HG03108 (cell line): ENCODE results near the gene PPT1.
"Not testable (repeated sequence)": the region's sequence is repeated elsewhere in the genome, so short reads cannot be mapped to it uniquely, and the experiment has no call there.

Experiments
- ATAC-seq: cut with Tn5 transposase; IDR thresholded peaks from one replicate; pipeline ENCODE4 v1.9.1; 2021; ENCODE audit warnings: moderate library complexity; ENCODE audit not compliant: unreplicated experiment

The PPT1 gene

DNA sequence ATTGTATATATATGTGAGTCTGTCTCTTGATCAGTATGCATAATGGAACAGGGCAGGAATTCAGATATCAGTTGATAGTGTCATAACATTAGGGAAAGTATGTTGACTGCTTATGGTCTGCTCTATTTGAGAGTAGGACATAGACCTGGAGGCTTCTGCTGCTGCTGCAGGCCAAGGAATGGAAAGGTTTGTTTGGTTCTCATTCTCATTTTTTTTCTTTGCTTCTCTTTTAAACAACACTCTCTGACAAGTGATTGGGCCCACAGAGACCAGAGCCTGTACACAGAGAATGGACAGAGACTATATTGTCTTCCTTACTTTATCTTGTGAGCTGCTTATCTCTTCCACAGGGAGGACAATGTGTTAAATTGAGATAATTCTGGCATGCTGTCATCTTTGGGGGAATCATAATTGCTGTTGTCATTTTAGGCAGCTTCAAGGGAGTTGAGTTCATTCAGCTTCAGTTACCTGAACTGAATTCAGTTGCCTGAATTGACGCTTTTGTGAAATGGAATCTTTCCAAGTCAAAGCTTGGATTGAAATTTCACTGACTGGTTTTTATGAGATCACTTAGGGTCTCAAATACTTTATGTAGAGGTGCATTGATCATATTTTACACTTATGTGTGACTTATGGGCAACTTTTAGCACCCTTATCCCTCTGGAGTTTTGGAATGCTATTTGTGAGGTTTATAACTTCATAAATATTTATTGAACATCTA, 39.6 kb downstream of the PPT1 start:
- no peak for ATAC-seq

DNA sequence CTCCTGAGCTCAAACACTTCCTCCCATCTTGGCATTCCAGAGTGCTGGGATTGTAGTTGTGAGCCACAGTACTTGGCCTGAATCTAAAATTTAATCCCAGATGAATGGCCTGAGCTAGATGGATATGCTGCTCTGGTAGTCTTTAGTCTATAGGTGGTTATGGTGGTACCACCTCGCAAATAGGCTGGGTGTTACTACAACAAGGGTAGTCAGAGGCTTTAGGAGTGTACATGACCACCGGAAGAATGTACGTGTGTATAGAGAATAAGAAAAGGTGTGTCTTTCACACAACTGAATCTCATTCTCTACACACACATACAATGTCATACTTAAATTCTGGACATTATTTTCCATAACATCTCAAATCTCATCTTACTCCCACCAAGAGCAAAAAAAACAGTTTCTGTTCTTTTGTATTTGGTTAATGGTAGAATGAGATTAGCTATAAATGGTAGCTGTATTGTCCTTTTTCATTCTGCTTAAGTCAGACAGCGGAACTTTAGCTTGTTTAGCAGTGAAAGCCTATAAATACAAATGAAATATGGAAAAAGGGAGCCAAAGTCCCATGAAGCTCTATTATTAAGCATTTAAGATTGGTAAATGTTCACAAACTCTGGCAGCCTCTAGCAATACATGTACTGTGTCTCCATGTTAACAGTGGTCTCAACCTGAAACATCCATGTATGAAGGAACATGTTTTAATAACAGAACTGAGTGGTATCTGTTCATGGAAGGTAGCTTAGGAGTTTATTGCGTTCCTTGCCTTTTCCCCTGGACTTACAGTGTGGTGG, 40.3 kb downstream of the PPT1 start:
- no peak for ATAC-seq

DNA sequence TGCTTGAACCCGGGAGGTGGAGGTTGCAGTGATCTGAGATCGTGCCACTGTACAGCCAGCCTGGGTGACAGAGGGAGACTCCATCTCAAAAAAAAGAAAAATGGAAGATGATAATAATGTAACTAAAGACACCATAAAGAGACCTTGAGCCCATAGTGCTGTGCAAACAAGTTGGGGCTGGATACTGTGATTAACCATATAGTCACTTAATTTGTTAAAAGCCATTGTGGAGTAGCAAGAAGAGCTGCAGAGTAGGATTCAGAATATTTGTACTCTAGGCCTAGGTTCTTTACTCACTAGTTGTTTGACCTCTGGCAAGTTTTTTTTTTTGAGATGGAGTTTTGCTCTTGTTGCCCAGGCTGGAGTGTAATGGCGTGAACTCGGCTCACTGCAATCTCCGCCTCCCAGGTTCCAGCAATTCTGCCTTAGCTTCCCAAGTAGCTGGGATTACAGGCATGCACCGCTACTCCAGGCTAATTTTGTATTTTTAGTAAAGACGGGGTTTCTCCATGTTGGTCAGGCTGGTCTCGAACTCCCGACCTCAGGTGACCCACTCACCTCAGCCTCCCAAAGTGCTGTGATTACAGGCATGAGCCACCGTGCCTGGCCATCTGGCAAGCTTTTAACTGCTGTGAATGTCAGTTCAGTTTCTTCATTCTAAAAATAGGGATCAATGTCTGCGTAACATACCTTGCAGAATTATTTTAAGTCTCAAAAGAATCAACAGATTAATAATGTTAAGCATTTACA, 43.7 kb downstream of the PPT1 start:
- no peak for ATAC-seq

DNA sequence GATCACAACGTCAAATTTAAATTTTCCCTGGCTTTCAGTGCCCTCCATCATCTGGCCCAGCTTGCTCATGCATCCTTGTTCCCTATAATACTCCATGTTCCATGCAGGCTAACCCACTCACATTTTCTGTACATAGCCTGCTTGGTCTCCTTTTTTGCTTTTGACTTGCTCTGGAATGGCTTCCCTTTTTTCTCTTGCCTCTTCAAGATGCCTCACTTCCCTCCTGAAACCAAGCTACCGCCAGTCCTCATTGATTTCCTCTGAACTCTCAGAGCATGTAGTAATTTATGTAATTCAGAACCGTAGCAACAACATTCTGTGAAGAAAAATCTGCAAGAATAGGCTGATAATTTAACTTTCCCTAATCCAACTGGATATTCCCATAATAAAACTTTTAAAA, 46.2 kb downstream of the PPT1 start:
- ATAC-seq, result no peak

DNA sequence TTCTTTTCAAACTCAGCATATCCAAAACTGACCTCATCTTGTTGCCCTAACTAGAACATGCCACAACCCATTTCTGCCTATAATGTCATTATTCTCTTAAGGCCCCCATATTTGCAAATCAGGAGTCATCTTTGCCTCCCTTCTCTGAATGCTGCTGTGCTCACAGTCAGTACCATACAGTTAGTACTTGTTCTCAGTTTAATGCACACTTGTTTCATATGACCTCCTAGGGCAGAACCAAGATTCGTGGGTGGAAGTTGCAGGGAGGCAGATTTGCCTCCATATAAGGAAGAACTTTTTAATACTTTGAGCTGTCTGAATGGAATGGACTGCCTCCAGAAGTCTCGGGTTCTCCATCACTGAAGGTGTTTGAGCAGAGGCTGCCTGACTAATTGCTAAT, 47.3 kb downstream of the PPT1 start:
- no peak for ATAC-seq

DNA sequence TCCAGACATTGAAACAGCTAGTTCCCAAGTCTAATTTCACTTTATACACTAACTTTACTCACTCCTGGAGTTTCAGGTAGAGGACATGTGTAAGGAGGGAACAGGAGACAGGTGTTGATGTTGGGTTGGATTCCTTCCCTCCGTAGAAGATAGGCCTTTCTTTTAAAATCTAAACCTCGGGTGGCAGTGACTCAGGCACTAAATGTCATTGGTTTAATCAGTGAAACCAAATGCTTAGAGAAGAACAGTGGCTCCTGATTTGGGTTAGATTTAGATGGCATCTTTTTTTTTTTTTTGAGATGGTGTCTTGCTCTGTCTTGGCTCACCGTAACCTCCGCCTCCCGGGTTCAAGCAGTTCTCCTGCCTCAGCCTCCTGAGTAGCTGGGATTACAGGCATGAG, 49.3 kb downstream of the PPT1 start:
- no peak for ATAC-seq

DNA sequence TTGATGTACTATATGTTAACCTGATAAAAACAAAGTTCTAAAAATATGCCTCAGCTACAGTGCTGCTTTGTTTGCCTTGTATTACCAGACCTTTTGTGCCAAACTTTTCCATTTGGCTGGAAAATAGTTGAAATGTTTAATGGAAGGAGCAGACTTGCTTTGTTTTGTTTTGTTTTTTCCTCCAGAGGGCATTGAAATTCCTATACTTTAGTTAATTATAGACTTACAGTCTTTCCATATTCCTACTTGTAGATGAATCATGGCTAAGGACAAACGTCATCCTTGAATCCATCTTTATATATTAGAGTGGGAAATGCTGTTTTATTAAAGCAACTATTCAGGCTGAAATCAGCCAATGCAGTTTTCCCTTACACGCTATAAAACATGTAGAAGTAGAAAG, 49.8 kb downstream of the PPT1 start:
- ATAC-seq, result no peak

DNA sequence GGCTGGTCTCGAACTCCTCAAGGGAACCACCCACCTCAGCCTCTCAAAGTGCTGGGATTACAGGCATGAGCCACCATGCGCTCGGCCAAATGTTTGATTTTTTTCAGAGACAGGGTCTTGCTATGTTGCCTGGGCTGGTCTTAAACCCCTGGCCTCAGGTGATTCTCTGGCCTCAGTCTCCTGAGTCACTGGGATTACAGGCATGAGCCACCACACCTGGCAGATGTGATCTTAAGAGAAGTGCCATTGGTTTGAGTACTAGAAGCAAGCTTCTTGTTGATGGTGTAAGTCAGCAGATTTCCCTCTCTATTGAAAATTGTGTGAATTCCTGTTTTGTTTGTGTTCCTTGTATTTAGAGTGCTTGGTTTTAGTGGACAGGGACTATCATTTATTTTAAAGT, 51.3 kb downstream of the PPT1 start:
- ATAC-seq, result no peak

DNA sequence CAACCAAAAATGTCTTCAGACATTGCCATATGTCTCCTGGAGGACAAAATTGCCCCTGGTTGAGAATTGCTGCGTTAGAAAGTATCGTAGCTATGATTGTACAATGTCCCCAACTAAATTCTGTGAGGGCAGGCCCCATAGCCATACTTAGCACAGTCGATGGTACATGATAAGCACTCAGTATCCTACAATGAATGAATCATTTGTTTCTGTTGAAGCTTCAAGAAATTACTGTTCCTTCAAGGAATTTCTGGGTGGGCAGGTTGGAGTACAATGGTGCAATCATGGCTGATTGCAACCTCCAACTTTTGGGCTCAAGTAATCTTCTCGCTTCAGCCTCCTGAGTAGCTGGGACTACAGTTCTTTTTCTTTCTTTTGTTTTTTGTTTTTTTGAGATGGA, 51.9 kb downstream of the PPT1 start:
- no peak for ATAC-seq

DNA sequence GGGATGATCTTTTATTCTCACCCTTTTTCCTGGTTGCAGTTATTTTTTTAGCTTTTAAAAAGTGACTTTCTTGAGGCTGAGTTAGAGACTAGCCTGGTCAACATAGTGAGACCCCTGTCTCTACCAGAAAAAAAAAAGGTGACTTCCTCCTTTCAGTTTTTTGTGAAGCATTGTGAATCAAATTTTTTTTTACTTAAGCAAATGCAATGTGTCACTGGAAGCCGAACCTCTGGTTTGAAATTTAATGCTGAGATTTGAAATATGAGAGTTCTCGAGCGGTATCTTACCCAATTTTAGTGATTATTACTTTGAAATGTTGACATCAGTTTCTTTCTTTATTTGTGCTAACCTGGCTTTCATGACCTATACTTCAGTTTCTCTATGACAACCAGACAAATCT, 52.9 kb downstream of the PPT1 start:
- ATAC-seq, result no peak

DNA sequence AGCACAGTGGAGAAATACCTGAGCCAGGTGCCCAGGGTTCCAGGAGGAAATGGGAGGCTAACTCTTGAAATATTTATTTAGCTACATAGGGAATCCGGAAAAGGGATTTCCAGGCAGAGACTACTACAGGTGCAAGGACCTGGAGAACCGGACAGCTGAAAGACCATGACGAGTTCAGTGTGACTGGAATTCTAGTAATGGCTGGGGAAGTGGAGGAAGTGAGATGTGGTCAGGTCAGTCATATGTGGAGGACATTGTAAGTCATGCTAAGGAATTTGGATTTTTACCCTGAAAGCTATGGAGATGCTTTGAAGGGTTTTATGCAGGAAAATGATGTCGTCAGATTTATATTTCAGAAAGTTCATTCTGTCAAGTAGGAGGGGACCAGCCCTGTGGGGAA, 54.7 kb downstream of the PPT1 start:
- ATAC-seq, result no peak

DNA sequence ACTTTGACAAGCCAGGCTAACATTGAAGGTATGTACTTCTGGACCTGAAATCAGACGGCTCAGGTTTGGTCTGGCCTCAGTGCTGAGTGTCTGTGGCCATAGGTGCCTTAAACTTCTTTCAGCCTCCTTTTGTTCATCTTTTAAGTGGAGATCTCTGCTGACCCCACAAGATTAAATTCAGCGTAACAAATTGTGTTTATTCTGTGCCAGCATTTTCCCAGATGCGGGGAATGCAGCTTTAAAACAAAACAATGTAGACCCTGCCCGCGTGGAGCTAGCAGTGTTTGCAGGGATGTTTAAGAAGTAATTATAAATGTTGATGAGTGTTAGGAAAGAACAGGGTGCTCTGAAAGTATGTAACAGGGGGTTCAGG, 55.6 kb downstream of the PPT1 start:
- no peak for ATAC-seq

DNA sequence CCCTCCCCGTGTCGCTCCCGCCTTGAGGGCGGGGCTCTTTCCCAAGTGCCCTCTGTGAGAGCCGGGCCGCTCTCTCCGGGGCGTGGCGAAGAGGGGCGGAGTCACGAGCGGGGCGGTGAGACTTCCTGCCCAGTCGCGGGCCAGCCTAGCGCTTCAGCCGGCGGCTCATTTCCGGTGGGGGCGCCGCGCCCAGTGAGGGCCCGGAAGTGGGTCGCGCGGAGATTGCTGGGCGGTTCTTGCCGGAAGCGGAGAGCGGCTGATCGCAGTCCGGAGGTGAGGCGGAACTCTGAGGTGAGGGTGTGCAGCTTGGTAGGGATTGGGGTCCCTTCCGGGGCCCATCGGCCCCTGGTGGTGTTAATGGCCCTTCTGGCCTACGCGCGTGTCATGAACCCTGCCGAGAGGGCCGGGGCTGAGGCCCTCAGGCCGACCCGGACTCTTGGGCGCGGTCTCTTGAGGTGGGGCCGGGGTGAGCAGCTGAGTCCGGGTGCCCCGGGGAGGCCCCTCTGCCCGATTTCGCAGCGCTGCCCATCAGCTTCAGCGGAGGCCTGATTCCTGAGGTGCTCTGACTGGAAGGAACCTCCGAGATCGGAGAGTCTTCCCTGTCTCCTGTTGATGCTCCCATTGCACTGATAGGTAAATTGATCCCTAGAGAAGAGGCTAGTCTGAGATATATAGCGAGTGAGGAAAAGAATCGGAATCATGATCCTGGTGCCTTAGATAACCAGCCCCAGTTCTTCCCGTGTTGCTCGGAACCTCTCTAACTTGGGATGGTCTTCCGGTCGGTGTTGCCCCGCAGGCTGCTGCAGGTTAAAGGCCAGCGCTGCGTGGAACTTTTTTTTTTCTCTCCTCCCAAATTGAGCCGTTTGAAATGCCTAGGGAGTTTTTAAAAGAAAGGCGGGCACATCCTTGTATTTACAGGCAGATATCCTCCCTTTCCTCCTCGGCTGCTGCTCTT, 56.3 kb downstream of the PPT1 start, which contains the start of gene CAP1:
Gene CAP1 (plus strand): TSS at position 219 of the 955 bp plus-strand sequence. CDS start 18,618 bp downstream, outside the sequence.
- ATAC-seq, result peak; percentile 77

DNA sequence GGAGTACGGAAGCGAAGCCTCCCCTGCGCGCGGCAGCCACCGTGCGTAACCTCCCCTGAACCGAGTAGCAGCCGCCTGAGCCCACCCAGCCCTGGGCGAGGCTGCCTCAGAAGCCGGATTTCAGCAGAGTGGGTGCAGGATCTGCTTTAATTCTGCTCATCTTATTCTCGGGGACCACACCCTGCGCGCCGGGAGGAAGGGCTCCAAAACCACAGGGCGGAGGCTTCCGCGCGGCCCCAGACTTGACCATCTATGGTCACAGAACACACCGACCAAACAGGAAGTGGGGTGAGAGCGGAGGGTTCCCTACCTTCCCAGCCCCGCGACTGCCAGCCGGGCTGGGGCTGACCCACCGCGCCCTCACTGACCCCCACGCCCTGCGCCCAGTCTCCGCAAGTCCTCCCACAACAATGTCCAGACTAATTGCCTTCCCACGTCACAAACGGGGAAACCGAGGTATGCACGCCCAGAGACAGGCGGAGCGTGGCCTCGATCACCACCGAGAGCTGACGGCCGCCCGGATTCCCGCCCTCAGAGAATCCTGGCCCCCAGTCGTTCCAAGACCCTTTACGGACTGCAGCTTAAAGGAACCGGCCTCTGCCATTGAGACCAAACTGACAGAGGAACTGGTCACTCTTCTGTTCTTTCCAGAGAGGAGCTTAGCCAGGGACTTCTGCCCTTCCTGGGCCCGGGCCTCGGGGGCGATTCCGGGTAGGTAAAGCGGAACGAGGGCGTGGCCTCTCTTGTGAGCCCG, 57.1 kb downstream of the PPT1 start:
- peak; percentile 50 for ATAC-seq

DNA sequence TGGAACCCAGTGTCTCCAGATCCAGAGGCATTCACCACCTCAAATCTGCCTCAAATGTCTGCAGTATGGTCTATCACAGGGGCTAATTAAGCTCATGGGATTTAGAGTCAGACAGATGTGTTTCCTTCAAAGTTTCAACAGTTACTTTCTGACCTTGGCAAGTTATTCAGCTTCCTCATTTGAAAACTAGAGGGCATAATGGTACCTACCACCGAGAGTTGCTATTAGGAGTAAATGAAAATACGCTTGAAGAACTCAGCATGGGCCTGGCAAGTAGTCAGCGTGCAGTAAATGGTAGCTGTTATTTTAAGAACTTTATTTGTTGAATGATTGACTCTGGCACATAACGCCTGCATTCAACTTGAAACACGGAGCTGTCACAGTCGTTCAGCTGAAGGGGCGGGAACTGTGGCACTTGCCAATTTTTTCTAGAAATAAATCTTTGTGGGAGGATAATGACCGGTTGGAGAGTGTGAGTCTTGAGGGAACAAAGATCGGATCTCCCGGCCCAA, 57.8 kb downstream of the PPT1 start:
- no peak for ATAC-seq

DNA sequence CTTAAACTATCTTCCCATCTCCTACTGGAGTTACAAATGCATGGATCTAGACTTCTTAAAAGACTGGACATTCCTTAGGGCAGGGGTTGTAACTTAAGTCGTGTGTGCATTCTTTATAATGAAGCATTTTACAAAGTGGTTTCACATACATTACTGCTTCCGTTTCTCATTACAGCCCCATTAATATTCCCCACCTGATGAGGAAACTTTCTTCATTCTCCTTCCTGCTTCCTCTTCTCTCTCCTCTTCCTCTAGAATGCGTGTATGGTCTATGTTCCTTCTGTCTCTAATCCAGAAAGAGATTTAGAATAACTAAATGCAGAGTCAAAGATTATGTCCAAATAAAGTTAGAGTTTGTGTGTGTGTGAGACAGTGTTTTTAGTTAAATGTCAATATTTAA, 58.4 kb downstream of the PPT1 start:
- ATAC-seq, result no peak

DNA sequence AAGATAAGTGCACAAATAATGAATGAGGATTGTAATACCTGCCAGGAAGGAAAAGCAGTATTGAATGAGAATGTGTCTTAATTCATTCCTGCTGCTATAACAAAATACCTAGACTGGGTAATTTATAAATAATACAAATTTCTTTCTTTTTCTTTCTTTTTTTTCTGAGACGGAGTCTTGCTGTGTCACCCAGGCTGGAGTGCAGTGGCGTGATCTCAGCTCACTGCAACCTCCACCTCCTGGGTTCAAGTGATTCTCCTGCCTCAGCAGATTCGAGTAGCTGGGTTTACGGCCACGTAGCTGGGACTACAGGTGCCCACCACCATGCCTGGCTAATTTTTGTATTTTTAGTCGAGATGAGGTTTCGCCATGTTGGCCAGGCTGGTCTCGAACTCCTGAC, 59.8 kb downstream of the PPT1 start:
- not testable (repeated sequence) for ATAC-seq

DNA sequence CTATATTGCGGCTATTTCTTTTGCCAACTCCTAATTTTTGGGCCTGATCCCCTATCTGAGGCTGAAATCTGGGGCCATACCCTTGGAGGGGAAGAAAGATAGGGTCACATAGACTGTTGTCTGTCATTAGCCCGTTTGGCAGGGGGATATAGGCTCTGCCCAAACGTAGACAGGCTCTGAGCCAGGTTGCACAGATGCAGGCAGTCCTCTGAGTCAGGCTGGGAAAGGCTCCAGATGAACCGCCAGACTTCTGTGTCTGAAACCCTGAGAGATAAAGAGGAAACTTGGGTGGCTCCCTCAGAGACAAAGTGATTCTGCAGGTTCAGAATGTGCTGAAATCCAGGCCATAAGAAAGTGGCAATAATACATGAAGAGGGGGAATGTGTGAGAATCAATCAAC, 60.5 kb downstream of the PPT1 start:
- ATAC-seq, result no peak

DNA sequence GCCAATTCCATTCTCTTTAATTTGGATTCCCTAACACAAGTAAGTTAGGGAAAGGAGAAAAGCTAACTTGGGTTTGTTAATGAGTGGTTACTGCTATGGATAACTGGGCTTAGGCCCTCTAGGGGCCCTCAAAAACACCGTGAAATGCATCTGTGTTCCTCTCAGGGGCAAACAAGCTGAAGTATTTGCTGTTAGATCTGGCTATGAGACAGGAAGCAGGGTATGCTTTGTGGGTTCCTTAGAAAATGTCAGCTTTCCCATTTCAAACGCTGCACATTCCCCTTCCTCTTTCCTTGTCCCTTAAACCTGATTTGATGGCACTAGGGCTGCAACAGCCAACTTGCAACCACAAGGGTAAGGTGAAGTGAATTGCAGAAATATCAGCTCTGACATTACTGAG, 62.2 kb downstream of the PPT1 start:
- ATAC-seq, result no peak
